Naive thymus-derived CD4-positive, alpha-beta T cell (primary cell): Measurements from ENCODE around the gene PRKAR1A. TPM values are rescaled to one million over a fixed set of nuclear protein-coding genes. Genes with fewer than 3 reads are reported as not detected.
"Not testable (repeated sequence)": the region's sequence is repeated elsewhere in the genome, so short reads cannot be mapped to it uniquely, and the experiment has no call there.

Source experiments
- ATAC-seq: fragments of 150-1000 bp; cut with Tn5 transposase; 2 replicates; pipeline ENCODE4 v1.10.0; 2021; ENCODE audit warnings: mild to moderate bottlenecking, moderate library complexity
- CTCF ChIA-PET: fragments of 350-600 bp; sonication (Branson Sonifier 250); formaldehyde crosslinking; loops from one replicate; lab custom pipeline; 2021; ENCODE audit warnings: antibody characterized with exemption; lab: Charles Lee
- POLR2A ChIA-PET: fragments of 350-600 bp; sonication (Branson Sonifier 250); formaldehyde crosslinking; loops from one replicate; lab custom pipeline; 2021; ENCODE audit warnings: antibody characterized with exemption, inconsistent platforms; lab: Charles Lee
- DNase-seq, 9 donors: peaks; one replicate each; pipeline versions ENCODE4 v3.0.0 to v3.0.0-alpha.2; 2020 to 2022; ENCODE audit warnings: mixed read lengths in 1 of 9
- H3K27ac ChIP-seq: one replicate; pipeline ENCODE4 v1.7.0; 2013; ENCODE audit warnings: mild to moderate bottlenecking, low read depth, low read length, moderate library complexity
- H3K27me3 ChIP-seq, 2 donors: one replicate each; pipeline ENCODE4 v1.7.0; 2013; ENCODE audit warnings: low read length in 2 of 2, mild to moderate bottlenecking in 2 of 2, moderate library complexity in 2 of 2; ENCODE audit not compliant: control insufficient read depth in 2 of 2, insufficient read depth in 2 of 2
- H3K36me3 ChIP-seq, 3 experiments: 1 replicate in 2 of 3; 2 replicates in 1 of 3; pipeline ENCODE4 v1.7.0; 2013; ENCODE audit warnings: low read length in 3 of 3, mild to moderate bottlenecking in 3 of 3, moderate library complexity in 1 of 3; ENCODE audit not compliant: insufficient read depth in 3 of 3, control insufficient read depth in 2 of 3
- H3K4me1 ChIP-seq, 2 donors: one replicate each; pipeline ENCODE4 v1.7.0; 2013; ENCODE audit warnings: low read length in 2 of 2, mild to moderate bottlenecking in 2 of 2, moderate library complexity in 1 of 2; ENCODE audit not compliant: control insufficient read depth in 2 of 2, insufficient read depth in 2 of 2
- H3K4me3 ChIP-seq: 2 replicates; pipeline ENCODE4 v1.7.0; 2013; ENCODE audit warnings: mild to moderate bottlenecking, low read length
- H3K9me3 ChIP-seq, 3 experiments: 1 replicate in 2 of 3; 2 replicates in 1 of 3; pipeline ENCODE4 v1.7.0; 2013; ENCODE audit warnings: low read length in 3 of 3; ENCODE audit not compliant: control insufficient read depth in 2 of 3
- H3K27ac Mint-ChIP-seq, 9 donors: one replicate each; pipeline ENCODE4 v1.8.0; 2020 to 2022; ENCODE audit warnings: mixed read lengths in 9 of 9, mild to moderate bottlenecking in 8 of 9, moderate library complexity in 5 of 9, inconsistent platforms in 2 of 9
- H3K27me3 Mint-ChIP-seq, 5 donors: one replicate each; pipeline ENCODE4 v1.8.0; 2021 to 2022; ENCODE audit warnings: mixed read lengths in 5 of 5, mild to moderate bottlenecking in 1 of 5
- H3K36me3 Mint-ChIP-seq, 5 donors: one replicate each; pipeline ENCODE4 v1.8.0; 2020 to 2022; ENCODE audit warnings: mixed read lengths in 5 of 5, mild to moderate bottlenecking in 3 of 5, inconsistent platforms in 1 of 5
- H3K4me1 Mint-ChIP-seq, 7 donors: one replicate each; pipeline ENCODE4 v1.8.0; 2020 to 2022; ENCODE audit warnings: mixed read lengths in 7 of 7, mild to moderate bottlenecking in 3 of 7, inconsistent platforms in 1 of 7
- H3K4me3 Mint-ChIP-seq, 10 donors: one replicate each; pipeline ENCODE4 v1.8.0; 2020 to 2022; ENCODE audit warnings: mild to moderate bottlenecking in 10 of 10, mixed read lengths in 10 of 10, moderate library complexity in 6 of 10, inconsistent platforms in 2 of 10
- H3K9me3 Mint-ChIP-seq, 11 donors: one replicate each; pipeline ENCODE4 v1.8.0; 2020 to 2022; ENCODE audit warnings: mixed read lengths in 11 of 11, mild to moderate bottlenecking in 4 of 11, inconsistent platforms in 1 of 11, moderate library complexity in 1 of 11
- intact Hi-C, 2 donors: fragments of 100-400 bp; cut with micrococcal nuclease; formaldehyde crosslinking; loops; one replicate each; pipeline ENCODE4 v1.15.1; 2023
- polyA plus RNA-seq, 2 donors: library from polyadenylated mRNA; unstranded; fragments of 300-500 nt; fragmentation: Illumina TruSeq; gene quantifications; one replicate each; pipeline ENCODE4 v1.2.3, GENCODE V29; 2021
- total RNA-seq, 6 experiments: library from RNA in 5 of 6; stranded (reverse) in 5 of 6; gene quantifications; 1 replicate in 5 of 6; 2 replicates in 1 of 6; pipeline ENCODE4 v1.2.3 and lab custom pipeline; 2021 to 2026

Gene PRKAR1A
- total and polyA plus RNA-seq, 7 experiments from 2014 or later, result 115 to 224 (median 156) TPM

DNA sequence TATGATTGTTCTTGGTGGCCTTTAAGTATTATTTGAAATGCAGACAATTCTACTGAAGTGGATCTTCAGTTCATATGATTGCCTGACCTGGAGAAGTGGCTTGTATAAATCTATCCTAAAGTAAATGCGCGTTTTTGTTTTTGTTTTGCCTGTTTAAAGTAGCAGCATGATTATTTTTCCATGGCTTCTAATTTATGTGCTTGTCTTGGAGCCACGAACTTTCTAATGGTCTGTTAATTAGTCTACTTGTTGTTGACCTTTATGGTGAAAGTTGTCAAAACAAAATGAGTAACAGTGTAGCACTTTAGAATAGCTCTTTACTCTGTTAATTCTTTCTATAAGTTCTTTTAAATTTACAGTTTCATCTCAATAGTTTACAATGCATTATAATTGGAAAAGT lies 1.7 kb downstream of the PRKAR1A start:
- H3K4me3 Mint-ChIP-seq, result peak overlapping the region; percentile 89 to 100 (median 100)
- ChIA-PET POLR2A (no interaction called here), CTCF (no interaction called here)
- peak overlapping the region; percentile 98 for H3K27ac ChIP-seq
- H3K27me3 ChIP-seq, result no peaks in the 10 kb centered on the region
- H3K9me3 Mint-ChIP-seq, result peaks cover 0 to 5% (median 0%) of the 10 kb centered on the region in 11 donors
- H3K27ac Mint-ChIP-seq, result peak overlapping the region; percentile 91 to 100 (median 99)
- peaks cover 8 to 29% (median 25%) of the 10 kb centered on the region in 5 donors for H3K36me3 Mint-ChIP-seq
- intact Hi-C loops, result loop anchor here (2.0 to 10.0 kb wide), 7 partner anchors 47 to 1137 kb away; partner anchors contain the start of genes AMZ2 (in 1 of the 2), MAP2K6 (in 1 of the 2) and PITPNC1 (in 1 of the 2)
- H3K9me3 ChIP-seq, result no peaks in the 10 kb centered on the region
- ATAC-seq, result no peak
- H3K4me1 Mint-ChIP-seq, result peaks cover 35 to 71% (median 61%) of the 10 kb centered on the region in 7 donors
- H3K27me3 Mint-ChIP-seq, result no peaks in the 10 kb centered on the region
- peaks cover 13 to 22% of the 10 kb centered on the region in 2 donors for H3K4me1 ChIP-seq
- no peak for DNase-seq
- H3K36me3 ChIP-seq, result peaks cover 4 to 34% (median 8%) of the 10 kb centered on the region in 3 experiments
- peak overlapping the region; percentile 97 for H3K4me3 ChIP-seq

GRCh38 chr17:68514831-68515635 lies 2.8 kb downstream of the PRKAR1A start:
- Histone ChIP-seq H3K27me3 (no peaks in the 10 kb centered on the region), H3K9me3 (no peaks in the 10 kb centered on the region), H3K4me3 (no peak overlapping the region), H3K27ac (peak overlapping the region; percentile 38), H3K36me3 (peaks cover 4 to 42% (median 8%) of the 10 kb centered on the region in 3 experiments), H3K4me1 (peaks cover 13 to 22% of the 10 kb centered on the region in 2 donors)
- Mint-ChIP-seq H3K36me3 (peaks cover 10 to 31% (median 27%) of the 10 kb centered on the region in 5 donors), H3K9me3 (peaks cover 0 to 5% (median 0%) of the 10 kb centered on the region in 11 donors), H3K27me3 (no peaks in the 10 kb centered on the region), H3K4me1 (peaks cover 40 to 73% (median 66%) of the 10 kb centered on the region in 7 donors), H3K4me3 (peak overlapping the region in 9 of 10 donors; percentile 1 to 100 (median 99)), H3K27ac (peak overlapping the region in 8 of 9 donors; percentile 16 to 99 (median 62))
- intact Hi-C loops, result loop anchor here (5.0 to 10.0 kb wide), 4 partner anchors 168 to 1138 kb away; partner anchors contain the start of genes MAP2K6 (in 1 of the 2) and PITPNC1 (in 1 of the 2)
- no peak for ATAC-seq
- ChIA-PET CTCF (no interaction called here), POLR2A (no interaction called here)
- DNase-seq, result peak in 3 of 9 donors; percentile 12 to 30 (median 18)

DNA sequence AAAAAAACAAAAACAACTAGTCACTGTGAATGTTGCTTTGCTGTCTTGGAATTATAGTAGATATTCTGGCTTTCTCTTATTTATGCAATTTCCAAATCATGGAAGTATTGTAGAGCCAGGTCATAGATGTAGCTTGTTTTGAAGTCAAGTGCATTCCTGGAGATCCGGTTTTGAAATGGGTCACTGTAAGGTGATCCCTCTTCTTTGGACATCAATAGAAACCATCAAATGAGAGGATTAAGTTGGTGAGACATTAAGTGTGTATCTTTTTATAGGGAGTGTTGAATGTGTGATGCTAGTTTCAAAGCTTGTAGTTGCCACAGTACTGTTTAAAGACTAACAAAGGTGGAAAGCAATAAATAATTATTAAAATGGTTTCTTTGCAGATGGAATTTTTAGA lies 4.5 kb downstream of the PRKAR1A start:
- Histone ChIP-seq H3K4me1 (peaks cover 7 to 16% of the 10 kb centered on the region in 2 donors), H3K4me3 (no peak overlapping the region), H3K36me3 (peaks cover 4 to 43% (median 8%) of the 10 kb centered on the region in 3 experiments), H3K9me3 (no peaks in the 10 kb centered on the region), H3K27ac (no peak overlapping the region), H3K27me3 (no peaks in the 10 kb centered on the region)
- ATAC-seq, result no peak
- DNase-seq, result no peak
- H3K4me1 Mint-ChIP-seq, result peaks cover 39 to 74% (median 61%) of the 10 kb centered on the region in 7 donors
- no peak overlapping the region for H3K4me3 Mint-ChIP-seq
- intact Hi-C loops, result loop anchor here in 1 of 2 donors (10.0 kb wide), 1 partner anchor 898 kb away; the partner anchor contains the start of gene MAP2K6
- ChIA-PET POLR2A (no interaction called here), CTCF (interaction anchor here (0.6 kb wide), 1 partner anchor 690 kb away, joined by 3 read pairs; no protein-coding TSS in a partner anchor)
- H3K9me3 Mint-ChIP-seq, result peaks cover 0 to 5% (median 0%) of the 10 kb centered on the region in 11 donors
- no peaks in the 10 kb centered on the region for H3K27me3 Mint-ChIP-seq
- peak overlapping the region in 2 of 9 donors; percentile 28 to 57 for H3K27ac Mint-ChIP-seq
- H3K36me3 Mint-ChIP-seq, result peaks cover 11 to 36% (median 31%) of the 10 kb centered on the region in 5 donors

GRCh38 chr17:68517605-68518004 lies 5.4 kb downstream of the PRKAR1A start:
- H3K27ac ChIP-seq, H3K4me3 Mint-ChIP-seq, DNase-seq, H3K9me3 Mint-ChIP-seq, H3K4me3 ChIP-seq, H3K9me3 ChIP-seq, H3K27me3 Mint-ChIP-seq, CTCF ChIA-PET, POLR2A ChIA-PET, H3K27me3 ChIP-seq, ATAC-seq: not testable (repeated sequence)
- peaks cover 39 to 78% (median 61%) of the 10 kb centered on the region in 7 donors for H3K4me1 Mint-ChIP-seq
- H3K4me1 ChIP-seq, result peaks cover 7 to 16% of the 10 kb centered on the region in 2 donors
- H3K36me3 Mint-ChIP-seq, result peaks cover 16 to 42% (median 37%) of the 10 kb centered on the region in 5 donors
- peaks cover 4 to 35% (median 8%) of the 10 kb centered on the region in 3 experiments for H3K36me3 ChIP-seq
- intact Hi-C loops, result loop anchor here in 1 of 2 donors (10.0 kb wide), 1 partner anchor 897 kb away; the partner anchor contains the start of gene MAP2K6
- peak overlapping the region in 1 of 9 donors; percentile 34 for H3K27ac Mint-ChIP-seq

GRCh38 chr17:68518063-68518815 lies 6.0 kb downstream of the PRKAR1A start:
- ChIA-PET POLR2A (no interaction called here), CTCF (interaction anchor here (1.0 kb wide), 1 partner anchor 14 kb away, joined by 3 read pairs; no protein-coding TSS in a partner anchor)
- ATAC-seq (peak; percentile 30), DNase-seq (no peak)
- H3K36me3 ChIP-seq, result peaks cover 4 to 35% (median 8%) of the 10 kb centered on the region in 3 experiments
- Mint-ChIP-seq H3K27me3 (no peaks in the 10 kb centered on the region), H3K36me3 (peaks cover 17 to 48% (median 36%) of the 10 kb centered on the region in 5 donors), H3K27ac (peak overlapping the region in 2 of 9 donors; percentile 62 to 63), H3K4me1 (peaks cover 35 to 79% (median 58%) of the 10 kb centered on the region in 7 donors), H3K4me3 (no peak overlapping the region), H3K9me3 (no peaks in the 10 kb centered on the region)
- peaks cover 7 to 14% of the 10 kb centered on the region in 2 donors for H3K4me1 ChIP-seq
- intact Hi-C loops, result loop anchor here in 1 of 2 donors (10.0 kb wide), 1 partner anchor 897 kb away; the partner anchor contains the start of gene MAP2K6
- H3K27me3 ChIP-seq, result no peaks in the 10 kb centered on the region
- no peaks in the 10 kb centered on the region for H3K9me3 ChIP-seq
- H3K4me3 ChIP-seq, result no peak overlapping the region
- H3K27ac ChIP-seq, result no peak overlapping the region

GRCh38 chr17:68519051-68519450 lies 6.8 kb downstream of the PRKAR1A start:
- H3K9me3 ChIP-seq, DNase-seq, H3K4me3 ChIP-seq, H3K27me3 Mint-ChIP-seq, H3K4me3 Mint-ChIP-seq, H3K4me1 ChIP-seq, POLR2A ChIA-PET, H3K9me3 Mint-ChIP-seq, H3K27me3 ChIP-seq, ATAC-seq, H3K27ac ChIP-seq: not testable (repeated sequence)
- Mint-ChIP-seq H3K36me3 (peaks cover 17 to 53% (median 37%) of the 10 kb centered on the region in 5 donors), H3K27ac (peak overlapping the region in 4 of 9 donors; percentile 7 to 34 (median 21)), H3K4me1 (peaks cover 27 to 72% (median 50%) of the 10 kb centered on the region in 7 donors)
- CTCF ChIA-PET, result interaction anchor here (1.0 kb wide), 1 partner anchor 13 kb away, joined by 3 read pairs; no protein-coding TSS in a partner anchor
- intact Hi-C loops, result loop anchor here in 1 of 2 donors (10.0 kb wide), 1 partner anchor 896 kb away; the partner anchor contains the start of gene MAP2K6
- H3K36me3 ChIP-seq, result peaks cover 8 to 43% (median 14%) of the 10 kb centered on the region in 3 experiments
